HepG2 (cell line): Measurements from ENCODE around the gene ABCB7. TPM values are rescaled to one million over a fixed set of nuclear protein-coding genes. Genes with fewer than 3 reads are reported as not detected.
"Not testable (repeated sequence)": the region's sequence is repeated elsewhere in the genome, so short reads cannot be mapped to it uniquely, and the experiment has no call there.

Experiments used
- ATAC-seq: fragments of 200-7000 bp; cut with Tn5 transposase; 3 replicates; pipeline ENCODE4 v1.9.1; 2020; ENCODE audit warnings: mild to moderate bottlenecking, moderate library complexity
- BruUV-seq: library from RNA; stranded (reverse); fragments of 400-500 nt; replicated peaks from 2 replicates; lab custom pipeline; 2021; lab: Mats Ljungman, UMichigan
- CTCF ChIA-PET: fragments of 300-600 bp; formaldehyde crosslinking; extraction: SDS; loops from one replicate; lab custom pipeline; 2021; ENCODE audit warnings: low total read pairs, inconsistent platforms, low intra/inter-chr PET ratio; lab: Yijun Ruan, JAX
- POLR2A ChIA-PET: fragments of 350-600 bp; sonication (Branson Sonifier 250); formaldehyde crosslinking; loops from one replicate; lab custom pipeline; 2020; ENCODE audit warnings: antibody characterized with exemption, inconsistent platforms; lab: Yijun Ruan, JAX
- DNase-seq: peaks from one replicate; pipeline ENCODE4 v3.0.0-alpha.2; 2015; ENCODE audit warnings: low spot score
- FAIRE-seq: peaks from 3 replicates; lab custom pipeline; 2011; peaks lifted over from hg19 to GRCh38; lab: Jason Lieb, UNC
- H2AFZ ChIP-seq: one replicate; pipeline ENCODE4 v1.6.1; 2011; ENCODE audit warnings: low read length, inconsistent platforms
- H3K27ac ChIP-seq: fragments of 300-600 bp; 3 replicates; pipeline ENCODE4 v1.8.0; 2011; ENCODE audit warnings: mixed run types, mild to moderate bottlenecking, mixed read lengths, low read length, inconsistent platforms; ENCODE audit not compliant: insufficient read depth; ENCODE audit errors: extremely low read length
- H3K27me3 ChIP-seq, 2 experiments: fragments of 200-600 bp in 1 of 2; 2 replicates in 1 of 2; 3 replicates in 1 of 2; pipeline versions ENCODE4 v1.6.0 to v1.8.0; 2011; ENCODE audit warnings: low read length in 2 of 2, mild to moderate bottlenecking in 2 of 2, moderate library complexity in 2 of 2, inconsistent platforms in 1 of 2; ENCODE audit not compliant: insufficient read depth in 2 of 2, control insufficient read depth in 1 of 2
- H3K36me3 ChIP-seq, 2 experiments: fragments of 200-600 bp in 1 of 2; replicated peaks in 1 of 2; 2 replicates in 1 of 2; 3 replicates in 1 of 2; pipeline versions ENCODE4 v1.5.1 to v1.8.0; 2011; ENCODE audit warnings: low read length in 2 of 2, inconsistent platforms in 1 of 2; ENCODE audit not compliant: insufficient read depth in 2 of 2, control insufficient read depth in 1 of 2
- H3K4me1 ChIP-seq: 2 replicates; pipeline ENCODE4 v1.5.1; 2012; ENCODE audit warnings: low read length, inconsistent platforms; ENCODE audit not compliant: insufficient read depth
- H3K4me2 ChIP-seq: 2 replicates; pipeline ENCODE4 v1.6.0; 2011; ENCODE audit warnings: low read depth, low read length, inconsistent platforms
- H3K4me3 ChIP-seq, 3 experiments: fragments of 200-600 bp in 1 of 3; sonication (generic), shearing (Covaris generic) in 1 of 3; replicated peaks in 1 of 3; 2 replicates each; pipeline ENCODE4 v1.5.1; 2011 to 2016; ENCODE audit warnings: low read length in 3 of 3, inconsistent platforms in 2 of 3, low read depth in 2 of 3, mild to moderate bottlenecking in 2 of 3, control low read depth in 1 of 3, mixed read lengths in 1 of 3; ENCODE audit not compliant: insufficient read depth in 1 of 3
- H3K79me2 ChIP-seq: one replicate; pipeline ENCODE4 v1.6.1; 2011; ENCODE audit warnings: low read length, inconsistent platforms; ENCODE audit not compliant: insufficient read depth
- H3K9ac ChIP-seq: 2 replicates; pipeline ENCODE4 v1.6.0; 2011; ENCODE audit warnings: mild to moderate bottlenecking, low read depth, low read length, inconsistent platforms; ENCODE audit not compliant: insufficient read depth
- H3K9me3 ChIP-seq: 2 replicates; pipeline ENCODE4 v1.5.1; 2012; ENCODE audit warnings: mild to moderate bottlenecking, low read length
- H4K20me1 ChIP-seq: 2 replicates; pipeline ENCODE4 v1.6.0; 2011; ENCODE audit warnings: inconsistent platforms, mild to moderate bottlenecking, low read length, moderate library complexity; ENCODE audit not compliant: insufficient read depth
- WGBS: methylation state at CpG from one replicate; pipeline ENCODE4 v1.1.6; 2017; ENCODE audit warnings: low lambda C conversion rate; 5-methylcytosine and 5-hydroxymethylcytosine counted together
- in situ Hi-C: cut with HindIII; loops from 2 replicates; pipeline ENCODE4 v1.10.0; 2017; ENCODE audit warnings: low pct_unique_long_range_greater_than_20kb; ENCODE audit not compliant: extremely low pct_ligation_motif_present
- intact Hi-C: fragments of 100-400 bp; cut with micrococcal nuclease; formaldehyde crosslinking; loops from one replicate; pipeline ENCODE4 v1.10.0; 2022; ENCODE audit not compliant: unreplicated experiment
- polyA plus RNA-seq, 8 experiments: library from polyadenylated mRNA; depleted of rRNA in 3 of 8; stranded (reverse) in 7 of 8; unstranded in 1 of 8; fragments of >200 nt; fragmentation: Illumina TruSeq in 4 of 8; extraction: Trizol in 4 of 8; gene quantifications; 2 replicates each; pipeline versions ENCODE4 v1.2.1 to v1.2.3, GENCODE V29; 2011 to 2016; ENCODE audit warnings: low read depth in 4 of 8, missing spikeins in 1 of 8, mixed read lengths in 1 of 8; ENCODE audit not compliant: insufficient read depth in 1 of 8
- total RNA-seq, 5 experiments: library from RNA; depleted of rRNA; stranded (reverse); fragments of >200 nt; fragmentation: Illumina TruSeq; extraction: Trizol; gene quantifications; 2 replicates each; pipeline ENCODE4 v1.2.3, GENCODE V29; 2016; ENCODE audit warnings: low read depth in 1 of 5

ABCB7 gene
- total and polyA plus RNA-seq, 2 of the 13 experiments (the other 11 are each of a cell fraction or from before 2014, with no cell fraction given) = 27.7 to 28.7 TPM

GRCh38 chrX:75179536-75180293, 23.6 kb upstream of the ABCB7 start:
- H3K4me2 ChIP-seq, H3K9ac ChIP-seq, DNase-seq, BruUV-seq, H3K4me1 ChIP-seq, H3K9me3 ChIP-seq, FAIRE-seq, CTCF ChIA-PET, in situ Hi-C loops, H3K27me3 ChIP-seq, H3K27ac ChIP-seq, intact Hi-C loops, H3K79me2 ChIP-seq, ATAC-seq, H2AFZ ChIP-seq, H3K36me3 ChIP-seq, POLR2A ChIA-PET, H3K4me3 ChIP-seq, H4K20me1 ChIP-seq: not testable (repeated sequence)
- WGBS = 13% methylated on average over 1 of the region's 25 CpGs

GRCh38 chrX:75172257-75172890, 16.3 kb upstream of the ABCB7 start:
- not testable (repeated sequence) for FAIRE-seq

More at GRCh38 chrX:75172257-75172890, 16.3 kb upstream of the ABCB7 start:
- CTCF ChIA-PET, H3K79me2 ChIP-seq, H3K36me3 ChIP-seq, intact Hi-C loops, H3K27ac ChIP-seq, H3K4me1 ChIP-seq, H3K4me3 ChIP-seq, H2AFZ ChIP-seq, ATAC-seq, H4K20me1 ChIP-seq, DNase-seq, H3K9me3 ChIP-seq, POLR2A ChIA-PET, H3K9ac ChIP-seq, H3K27me3 ChIP-seq, in situ Hi-C loops: not testable (repeated sequence)
- 0 out of 2 replicates have a peak overlapping the region, but pooled peaks have one; percentile 3 for H3K4me2 ChIP-seq
- 60% methylated on average over 1 of the region's 16 CpGs for WGBS
- TSS peak; percentile 61 for BruUV-seq
